B cell (primary cell): ENCODE results near the gene PYCARD. TPM values are rescaled to one million over a fixed set of nuclear protein-coding genes. Genes with fewer than 3 reads are reported as not detected.

Experiments
- ATAC-seq: fragments of 200-7000 bp; cut with Tn5 transposase; one replicate; pipeline ENCODE4 v1.10.0; 2021; ENCODE audit warnings: low read depth, mild to moderate bottlenecking, moderate number of reproducible peaks, moderate library complexity
- CTCF ChIA-PET: fragments of 350-600 bp; sonication (Branson Sonifier 250); formaldehyde crosslinking; loops from one replicate; lab custom pipeline; 2021; ENCODE audit warnings: antibody characterized with exemption, inconsistent platforms; lab: Charles Lee
- POLR2A ChIA-PET: fragments of 350-600 bp; sonication (Branson Sonifier 250); formaldehyde crosslinking; loops from one replicate; lab custom pipeline; 2021; ENCODE audit warnings: antibody characterized with exemption; lab: Charles Lee
- DNase-seq: peaks from one replicate; pipeline ENCODE4 v3.0.0; 2013
- H2AFZ ChIP-seq: 2 replicates; pipeline ENCODE4 v1.6.1; 2012; ENCODE audit warnings: mild to moderate bottlenecking, low read depth, low read length; ENCODE audit not compliant: insufficient read depth, poor library complexity, severe bottlenecking
- H3K27ac ChIP-seq, 2 donors: 1 replicate in 1 of 2; 2 replicates in 1 of 2; pipeline ENCODE4 v1.5.1; 2012 to 2013; ENCODE audit warnings: low read length in 2 of 2, mild to moderate bottlenecking in 2 of 2, moderate library complexity in 1 of 2
- H3K27me3 ChIP-seq, 4 experiments: fragments of 200-600 bp in 1 of 4; sonication (generic) in 1 of 4; replicated peaks in 1 of 4; 1 replicate in 2 of 4; 2 replicates in 2 of 4; pipeline versions ENCODE4 v1.6.1 to v1.7.0; 2013 to 2016; ENCODE audit warnings: low read length in 3 of 4, mild to moderate bottlenecking in 2 of 4, mixed read lengths in 1 of 4, moderate library complexity in 1 of 4; ENCODE audit not compliant: insufficient read depth in 4 of 4, control insufficient read depth in 3 of 4; ENCODE audit errors: control extremely low read depth in 1 of 4
- H3K36me3 ChIP-seq, 2 experiments: replicated peaks in 1 of 2; 1 replicate in 1 of 2; 2 replicates in 1 of 2; pipeline versions ENCODE4 v1.6.1 to v1.7.1; 2013; ENCODE audit warnings: low read length in 1 of 2; ENCODE audit not compliant: insufficient read depth in 2 of 2, control insufficient read depth in 1 of 2; ENCODE audit errors: control extremely low read depth in 1 of 2, extremely low read depth in 1 of 2
- H3K4me1 ChIP-seq, 2 donors: fragments of 200-600 bp in 1 of 2; sonication (generic) in 1 of 2; 1 replicate in 1 of 2; 2 replicates in 1 of 2; pipeline versions ENCODE4 v1.5.1 to v1.6.1; 2013 to 2017; ENCODE audit warnings: low read length in 2 of 2; ENCODE audit not compliant: control insufficient read depth in 2 of 2, insufficient read depth in 2 of 2
- H3K4me2 ChIP-seq: replicated peaks from 2 replicates; pipeline ENCODE3; 2012; ENCODE audit warnings: mild to moderate bottlenecking, low read depth, low read length; ENCODE audit not compliant: poor library complexity, severe bottlenecking
- H3K4me3 ChIP-seq, 5 experiments: fragments of 200-600 bp in 1 of 5; sonication (generic) in 1 of 5; 1 replicate in 3 of 5; 2 replicates in 2 of 5; pipeline versions ENCODE4 v1.5.1 to v1.7.0; 2011 to 2016; ENCODE audit warnings: low read length in 4 of 5, mild to moderate bottlenecking in 4 of 5, low read depth in 2 of 5, control low read depth in 1 of 5, moderate library complexity in 1 of 5; ENCODE audit not compliant: insufficient read depth in 1 of 5; ENCODE audit errors: control extremely low read depth in 1 of 5, extremely low read depth in 1 of 5
- H3K79me2 ChIP-seq: fragments of 200-600 bp; sonication (generic); one replicate; pipeline ENCODE4 v1.6.0; 2016; ENCODE audit warnings: low read length; ENCODE audit not compliant: control insufficient read depth, insufficient read depth
- H3K9ac ChIP-seq: fragments of 200-600 bp; sonication (generic); 2 replicates; pipeline ENCODE4 v1.6.1; 2017; ENCODE audit warnings: mild to moderate bottlenecking, low read length, moderate library complexity
- H3K9me3 ChIP-seq, 3 donors: one replicate each; pipeline versions ENCODE4 v1.6.1 to v1.7.1; 2013; ENCODE audit warnings: low read length in 2 of 3; ENCODE audit not compliant: control insufficient read depth in 2 of 3, insufficient read depth in 1 of 3; ENCODE audit errors: control extremely low read depth in 1 of 3
- H4K20me1 ChIP-seq: 2 replicates; pipeline ENCODE4 v1.6.0; 2012; ENCODE audit warnings: mild to moderate bottlenecking, low read length; ENCODE audit not compliant: insufficient read depth, control insufficient read depth, poor library complexity, severe bottlenecking
- H3K27ac Mint-ChIP-seq: one replicate; pipeline ENCODE4 v1.8.0; 2021; ENCODE audit warnings: mixed read lengths
- H3K27me3 Mint-ChIP-seq: one replicate; pipeline ENCODE4 v1.8.0; 2021; ENCODE audit warnings: mixed read lengths
- H3K4me1 Mint-ChIP-seq: one replicate; pipeline ENCODE4 v1.8.0; 2021; ENCODE audit warnings: mixed read lengths
- H3K4me3 Mint-ChIP-seq: one replicate; pipeline ENCODE4 v1.8.0; 2021; ENCODE audit warnings: mixed read lengths
- H3K9me3 Mint-ChIP-seq: one replicate; pipeline ENCODE4 v1.8.0; 2022; ENCODE audit warnings: mixed read lengths; ENCODE audit not compliant: insufficient read depth
- EZH2 ChIP-seq: IDR thresholded peaks from 2 replicates; pipeline ENCODE4 v1.6.1; 2012; ENCODE audit warnings: borderline replicate concordance, low read depth, mild to moderate bottlenecking, moderate library complexity, low read length; ENCODE audit not compliant: insufficient read depth, poor library complexity, severe bottlenecking
- WGBS: methylation state at CpG from one replicate; pipeline ENCODE4 v1.1.5; 2013; ENCODE audit warnings: missing lambda C conversion rate; ENCODE audit not compliant: insufficient coverage; 5-methylcytosine and 5-hydroxymethylcytosine counted together
- intact Hi-C: fragments of 100-400 bp; cut with micrococcal nuclease; formaldehyde crosslinking; loops from one replicate; pipeline ENCODE4 v1.10.0; 2022
- polyA plus RNA-seq: library from polyadenylated mRNA; depleted of rRNA; stranded (reverse); fragments of >200 nt; gene quantifications from 2 replicates; pipeline ENCODE4 v1.2.3, GENCODE V29; 2012
- total RNA-seq, 2 donors: library from RNA; stranded (reverse); fragments of 120-200 nt in 1 of 2; gene quantifications; 1 replicate in 1 of 2; 2 replicates in 1 of 2; pipeline versions ENCODE4 v1.2.3 to v1.2.4, GENCODE V29; 2013 to 2022
- TF ChIP-seq, protein P1 (sequence below): fragments of 200-600 bp; IDR thresholded peaks from one replicate; pipeline ENCODE4 v1.8.0; 2022; ENCODE audit warnings: antibody characterized with exemption, mild to moderate bottlenecking

The PYCARD gene
- total and polyA plus RNA-seq, 2 donors (not counting 1 experiment from before 2014, with no cell fraction given): 35.7 to 72.0 TPM

DNA sequence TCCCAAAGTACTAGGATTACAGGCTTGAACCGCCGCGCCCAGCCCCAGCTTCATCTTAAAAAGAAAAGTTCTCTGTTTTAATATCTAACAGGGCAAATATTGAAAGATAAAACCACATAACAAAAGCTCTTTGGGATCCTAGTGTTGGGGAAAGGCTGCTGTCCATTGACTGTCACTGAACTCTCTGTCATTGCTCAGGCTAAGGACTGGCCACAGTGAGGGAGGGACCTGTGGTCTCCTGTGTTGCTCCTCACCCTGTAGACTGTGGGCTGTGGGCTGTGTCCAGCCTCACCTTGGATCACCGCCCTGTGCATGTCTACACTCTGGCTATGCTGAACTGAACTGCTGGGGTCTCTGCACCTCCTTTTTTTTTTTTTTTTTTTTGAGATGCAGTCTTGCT is 25.6 kb upstream of the PYCARD start:
- Histone ChIP-seq H3K79me2 (no peaks in the 10 kb centered on the region), H3K9me3 (peaks cover 0 to 7% (median 0%) of the 10 kb centered on the region in 3 donors), H2AFZ (no peak overlapping the region), H3K4me2 (no peak overlapping the region), H3K9ac (no peak overlapping the region), H3K27me3 (peaks cover 0 to 4% (median 0%) of the 10 kb centered on the region in 4 experiments), H3K27ac (no peak overlapping the region), H3K4me1 (no peaks in the 10 kb centered on the region), H4K20me1 (no peaks in the 10 kb centered on the region), H3K36me3 (no peaks in the 10 kb centered on the region), H3K4me3 (no peak overlapping the region)
- TF ChIP-seq, protein P1, sequence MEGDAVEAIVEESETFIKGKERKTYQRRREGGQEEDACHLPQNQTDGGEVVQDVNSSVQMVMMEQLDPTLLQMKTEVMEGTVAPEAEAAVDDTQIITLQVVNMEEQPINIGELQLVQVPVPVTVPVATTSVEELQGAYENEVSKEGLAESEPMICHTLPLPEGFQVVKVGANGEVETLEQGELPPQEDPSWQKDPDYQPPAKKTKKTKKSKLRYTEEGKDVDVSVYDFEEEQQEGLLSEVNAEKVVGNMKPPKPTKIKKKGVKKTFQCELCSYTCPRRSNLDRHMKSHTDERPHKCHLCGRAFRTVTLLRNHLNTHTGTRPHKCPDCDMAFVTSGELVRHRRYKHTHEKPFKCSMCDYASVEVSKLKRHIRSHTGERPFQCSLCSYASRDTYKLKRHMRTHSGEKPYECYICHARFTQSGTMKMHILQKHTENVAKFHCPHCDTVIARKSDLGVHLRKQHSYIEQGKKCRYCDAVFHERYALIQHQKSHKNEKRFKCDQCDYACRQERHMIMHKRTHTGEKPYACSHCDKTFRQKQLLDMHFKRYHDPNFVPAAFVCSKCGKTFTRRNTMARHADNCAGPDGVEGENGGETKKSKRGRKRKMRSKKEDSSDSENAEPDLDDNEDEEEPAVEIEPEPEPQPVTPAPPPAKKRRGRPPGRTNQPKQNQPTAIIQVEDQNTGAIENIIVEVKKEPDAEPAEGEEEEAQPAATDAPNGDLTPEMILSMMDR: no peak
- no peak for TF ChIP-seq EZH2
- DNase-seq (no peak), ATAC-seq (no peak)
- Mint-ChIP-seq H3K4me1 (no peaks in the 10 kb centered on the region), H3K4me3 (no peak overlapping the region), H3K27me3 (peaks cover 5% of the 10 kb centered on the region), H3K9me3 (no peaks in the 10 kb centered on the region), H3K27ac (no peak overlapping the region)
- ChIA-PET CTCF (no interaction called here), POLR2A (no interaction called here)
- intact Hi-C loops: loop anchor here (5.0 kb wide), 1 partner anchor 34 kb away; no protein-coding TSS in a partner anchor
- WGBS: 100% methylated on average over 1 of the region's 4 CpGs

DNA sequence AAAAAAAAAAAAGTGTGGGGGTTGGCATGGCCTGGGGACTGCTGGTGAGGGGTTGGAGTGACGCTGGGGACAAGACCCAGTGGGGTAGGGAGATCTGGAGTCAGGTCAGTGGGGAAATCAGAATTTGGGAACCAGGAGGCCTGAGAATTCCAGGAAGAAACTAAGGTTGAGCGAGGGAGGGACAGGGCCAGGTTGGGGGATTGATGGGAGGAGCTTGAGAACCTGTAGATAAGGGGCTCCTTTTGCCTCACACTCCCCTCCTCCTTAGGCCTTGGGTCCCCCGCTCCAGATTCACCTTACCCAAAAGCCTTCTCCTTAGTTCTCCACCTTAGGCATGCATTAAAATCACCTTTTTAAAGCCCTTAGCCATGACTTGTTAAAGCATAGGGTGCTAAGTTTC is 22.6 kb upstream of the PYCARD start:
- POLR2A ChIA-PET: no interaction called here
- H3K9ac ChIP-seq: no peak overlapping the region
- peaks cover 19% of the 10 kb centered on the region for H3K27me3 Mint-ChIP-seq

More for the DNA sequence above, 22.6 kb upstream of the PYCARD start:
- H3K9me3 ChIP-seq: no peaks in the 10 kb centered on the region
- no peak overlapping the region for H3K27ac ChIP-seq
- H3K79me2 ChIP-seq: no peaks in the 10 kb centered on the region
- H3K36me3 ChIP-seq: no peaks in the 10 kb centered on the region
- Mint-ChIP-seq H3K27ac (no peak overlapping the region), H3K4me3 (no peak overlapping the region), H3K4me1 (no peaks in the 10 kb centered on the region), H3K9me3 (no peaks in the 10 kb centered on the region)
- no peak overlapping the region for H3K4me3 ChIP-seq
- WGBS: 83% methylated on average over 1 of the region's 3 CpGs
- intact Hi-C loops: loop anchor here (5.0 kb wide), 1 partner anchor 37 kb away; no protein-coding TSS in a partner anchor
- TF ChIP-seq, protein P1: no peak
- TF ChIP-seq EZH2: no peak
- H2AFZ ChIP-seq: no peak overlapping the region
- no peak for ATAC-seq
- H3K27me3 ChIP-seq: peaks cover 0 to 17% (median 5%) of the 10 kb centered on the region in 4 experiments
- CTCF ChIA-PET: interaction anchor here (0.7 kb wide), 1 partner anchor 36 kb away, joined by 5 read pairs; no protein-coding TSS in a partner anchor
- DNase-seq: no peak
- H4K20me1 ChIP-seq: no peaks in the 10 kb centered on the region
- no peak overlapping the region for H3K4me2 ChIP-seq
- H3K4me1 ChIP-seq: no peaks in the 10 kb centered on the region
